ENCODE measurements around the gene NFATC1. TPM values are rescaled to one million over a fixed set of nuclear protein-coding genes. Genes with fewer than 3 reads are reported as not detected.

NFATC1 gene
- total RNA-seq, 6 donors from 2014 or later = 13.6 to 39.5 (median 20.3) TPM

- no peaks in the 10 kb centered on the region for H3K27me3 ChIP-seq
- TF ChIP-seq POLR2AphosphoS5 (IDR thresholded peaks at IDR 0.05) (no peak), POLR2A (IDR thresholded peaks at IDR 0.05) (no peak)
- WGBS, 2 donors = 95 to 100% methylated on average over 9 to 35 of the region's 37 CpGs
- H3K36me3 ChIP-seq = peaks cover 0 to 53% (median 20%) of the 10 kb centered on the region in 4 donors
- DNase-seq (peak in 1 of 2 donors; percentile 67), ATAC-seq (ENCODE audit: low FRiP score in 2 of 2) (no peak)
- H3K4me3 ChIP-seq = no peak overlapping the region
- H3K27ac ChIP-seq = no peak overlapping the region
- H3K4me1 ChIP-seq = peaks cover 17 to 57% (median 34%) of the 10 kb centered on the region in 4 donors
- no peaks in the 10 kb centered on the region for H3K9me3 ChIP-seq
These were observed 60.6 kb downstream of the NFATC1 start for GRCh38 chr18:79456105-79456980.

- Histone ChIP-seq H3K4me1 (peaks cover 17 to 57% (median 34%) of the 10 kb centered on the region in 4 donors), H3K9me3 (no peaks in the 10 kb centered on the region), H3K27ac (peak overlapping the region; percentile 67 to 90 (median 80)), H3K36me3 (peaks cover 0 to 50% (median 17%) of the 10 kb centered on the region in 4 donors), H3K4me3 (no peak overlapping the region), H3K27me3 (no peaks in the 10 kb centered on the region)
- no peak for TF ChIP-seq POLR2AphosphoS5 (IDR thresholded peaks at IDR 0.05)
- no peak for TF ChIP-seq EP300 (IDR thresholded peaks at IDR 0.05)
- no peak for TF ChIP-seq CTCF (IDR thresholded peaks at IDR 0.05)
- TF ChIP-seq POLR2A (IDR thresholded peaks at IDR 0.05) = no peak
- peak in 1 of 2 donors; percentile 45 for DNase-seq
- WGBS, 2 donors = 89 to 98% methylated on average over 8 to 12 of the region's 12 CpGs
- ATAC-seq (ENCODE audit: low FRiP score in 2 of 2) = no peak
These were observed 61.5 kb downstream of the NFATC1 start for GRCh38 chr18:79457239-79457638.

GRCh38 chr18:79457652-79458051, 61.9 kb downstream of the NFATC1 start:
- Histone ChIP-seq H3K4me1 (peaks cover 17 to 57% (median 34%) of the 10 kb centered on the region in 4 donors), H3K9me3 (no peaks in the 10 kb centered on the region), H3K27me3 (no peaks in the 10 kb centered on the region), H3K36me3 (peaks cover 0 to 48% (median 17%) of the 10 kb centered on the region in 4 donors), H3K4me3 (no peak overlapping the region), H3K27ac (peak overlapping the region; percentile 67 to 90 (median 80))
- WGBS, 2 donors = 92 to 98% methylated on average over 9 to 17 of the region's 18 CpGs
- TF ChIP-seq POLR2AphosphoS5 (IDR thresholded peaks at IDR 0.05) (no peak), CTCF (IDR thresholded peaks at IDR 0.05) (no peak), EP300 (IDR thresholded peaks at IDR 0.05) (no peak), POLR2A (IDR thresholded peaks at IDR 0.05) (no peak)
- peak in 1 of 2 donors; percentile 71 for DNase-seq
- ATAC-seq (ENCODE audit: low FRiP score in 2 of 2) = no peak

- Histone ChIP-seq H3K27me3 (no peaks in the 10 kb centered on the region), H3K27ac (peak overlapping the region; percentile 76 to 90 (median 84)), H3K4me1 (peaks cover 17 to 54% (median 32%) of the 10 kb centered on the region in 4 donors), H3K9me3 (no peaks in the 10 kb centered on the region), H3K4me3 (no peak overlapping the region), H3K36me3 (peaks cover 0 to 48% (median 20%) of the 10 kb centered on the region in 4 donors)
- DNase-seq (peak; percentile 46 to 86), ATAC-seq (ENCODE audit: low FRiP score in 2 of 2) (peak; percentile 49 to 83)
- no peak for TF ChIP-seq POLR2A (IDR thresholded peaks at IDR 0.05)
- TF ChIP-seq EP300 (IDR thresholded peaks at IDR 0.05) = peak in 2 of 4 donors; percentile 46 to 62
- no peak for TF ChIP-seq CTCF (IDR thresholded peaks at IDR 0.05)
- peak; percentile 47 to 65 for TF ChIP-seq POLR2AphosphoS5 (IDR thresholded peaks at IDR 0.05)
- 60 to 76% methylated on average over 39 to 44 of the region's 45 CpGs for WGBS, 2 donors
These were observed 62.6 kb downstream of the NFATC1 start for GRCh38 chr18:79458131-79458838.
